Endothelial cell of umbilical vein (primary cell): Measurements from ENCODE around the gene LRFN2. TPM values are rescaled to one million over a fixed set of nuclear protein-coding genes. Genes with fewer than 3 reads are reported as not detected.

ENCODE experiments used
- BruUV-seq: library from RNA; stranded (reverse); fragments of 400-500 nt; replicated peaks from 2 replicates; lab custom pipeline; 2021; lab: Mats Ljungman, UMichigan
- CTCF ChIA-PET: fragments of 300-600, 350-600 bp; sonication (Branson Sonifier 250); formaldehyde crosslinking; loops from one replicate; lab custom pipeline; 2021; ENCODE audit warnings: antibody characterized with exemption, inconsistent platforms; lab: Charles Lee
- POLR2A ChIA-PET: fragments of 300-600, 350-600 bp; sonication (Branson Sonifier 250); formaldehyde crosslinking; loops from one replicate; lab custom pipeline; 2021; ENCODE audit warnings: antibody characterized with exemption, inconsistent platforms; lab: Charles Lee
- DNase-seq: peaks from one replicate; pipeline ENCODE4 v3.0.0-alpha.2; 2011; ENCODE audit warnings: low read depth, low spot score
- FAIRE-seq: peaks from 2 replicates; lab custom pipeline; 2011; peaks lifted over from hg19 to GRCh38; lab: Jason Lieb, UNC
- H2AFZ ChIP-seq: 2 replicates; pipeline ENCODE4 v1.6.0; 2012; ENCODE audit warnings: low read depth, low read length, control low read depth, inconsistent platforms
- H3K27ac ChIP-seq: 2 replicates; pipeline ENCODE4 v1.5.1; 2011; ENCODE audit warnings: low read depth, mild to moderate bottlenecking, control low read depth, low read length, moderate library complexity; ENCODE audit not compliant: insufficient read depth
- H3K27me3 ChIP-seq, 2 experiments: 2 replicates each; pipeline versions ENCODE4 v1.6.0 to v1.6.1; 2011; ENCODE audit warnings: low read length in 2 of 2, mixed read lengths in 1 of 2; ENCODE audit not compliant: control insufficient read depth in 2 of 2, insufficient read depth in 2 of 2
- H3K36me3 ChIP-seq, 2 experiments: 2 replicates in 1 of 2; 3 replicates in 1 of 2; pipeline ENCODE4 v1.5.1; 2011; ENCODE audit warnings: low read length in 2 of 2, mild to moderate bottlenecking in 1 of 2, moderate library complexity in 1 of 2; ENCODE audit not compliant: control insufficient read depth in 2 of 2, insufficient read depth in 2 of 2; ENCODE audit errors: extremely low read depth in 1 of 2
- H3K4me1 ChIP-seq: 3 replicates; pipeline ENCODE4 v1.5.1; 2011; ENCODE audit warnings: mild to moderate bottlenecking, low read length; ENCODE audit not compliant: control insufficient read depth, insufficient read depth; ENCODE audit errors: extremely low read depth
- H3K4me2 ChIP-seq: 2 replicates; pipeline ENCODE4 v1.6.1; 2011; ENCODE audit warnings: low read length, control low read depth, mixed read lengths; ENCODE audit not compliant: insufficient read depth
- H3K4me3 ChIP-seq, 3 experiments: fragments of 200-600 bp in 1 of 3; sonication (generic), shearing (Covaris generic) in 1 of 3; replicated peaks in 1 of 3; 2 replicates each; pipeline ENCODE4 v1.5.1; 2011 to 2016; ENCODE audit warnings: control low read depth in 3 of 3, low read length in 3 of 3, mild to moderate bottlenecking in 2 of 3, inconsistent platforms in 1 of 3, low read depth in 1 of 3, moderate library complexity in 1 of 3; ENCODE audit not compliant: insufficient read depth in 1 of 3
- H3K79me2 ChIP-seq: 2 replicates; pipeline ENCODE4 v1.6.0; 2012; ENCODE audit warnings: low read length, inconsistent platforms; ENCODE audit not compliant: control insufficient read depth, insufficient read depth
- H3K9ac ChIP-seq: replicated peaks from 2 replicates; pipeline ENCODE3; 2011; ENCODE audit warnings: low read length, control low read depth; ENCODE audit not compliant: insufficient read depth; ENCODE audit errors: extremely low read depth
- H3K9me1 ChIP-seq: replicated peaks from 3 replicates; pipeline ENCODE4 v1.6.0; 2011; ENCODE audit warnings: mild to moderate bottlenecking, low read length; ENCODE audit not compliant: control insufficient read depth, insufficient read depth; ENCODE audit errors: extremely low read depth
- H3K9me3 ChIP-seq: replicated peaks from 2 replicates; pipeline ENCODE4 v1.5.1; 2012; ENCODE audit warnings: low read length, inconsistent platforms; ENCODE audit not compliant: control insufficient read depth, insufficient read depth
- H4K20me1 ChIP-seq: replicated peaks from 2 replicates; pipeline ENCODE3; 2011; ENCODE audit warnings: mild to moderate bottlenecking, low read length; ENCODE audit not compliant: control insufficient read depth, insufficient read depth; ENCODE audit errors: extremely low read depth
- EZH2 ChIP-seq: IDR thresholded peaks from 2 replicates; pipeline ENCODE4 v1.6.1; 2012; ENCODE audit warnings: borderline replicate concordance, low read depth, mild to moderate bottlenecking, moderate library complexity, low read length, inconsistent platforms; ENCODE audit not compliant: severe bottlenecking
- FOS ChIP-seq: IDR thresholded peaks from 2 replicates; pipeline ENCODE4 v1.6.1; 2011; ENCODE audit warnings: mild to moderate bottlenecking, low read length, moderate library complexity, borderline replicate concordance; ENCODE audit not compliant: insufficient read depth
- GATA2 ChIP-seq: IDR thresholded peaks from 2 replicates; pipeline ENCODE4 v1.7.0; 2011; ENCODE audit warnings: low read depth, mild to moderate bottlenecking, moderate library complexity, mixed read lengths, low read length; ENCODE audit not compliant: insufficient read length, insufficient read depth
- JUN ChIP-seq: IDR thresholded peaks from 2 replicates; pipeline ENCODE4 v1.6.1; 2011; ENCODE audit warnings: borderline replicate concordance, low read depth; ENCODE audit not compliant: insufficient read length, insufficient read depth
- MAX ChIP-seq: IDR thresholded peaks from 2 replicates; pipeline ENCODE4 v1.6.1; 2011; ENCODE audit not compliant: insufficient read depth, insufficient read length
- MYC ChIP-seq: IDR thresholded peaks from one replicate; pipeline ENCODE4 v1.6.1; 2011; ENCODE audit warnings: mild to moderate bottlenecking, low read depth, low read length
- POLR2A ChIP-seq: IDR thresholded peaks from 2 replicates; pipeline ENCODE4 v1.6.1; 2012; ENCODE audit warnings: low read depth, mild to moderate bottlenecking, control low read depth, low read length
- POLR2AphosphoS5 ChIP-seq: IDR thresholded peaks from 2 replicates; pipeline ENCODE4 v1.6.1; 2012; ENCODE audit warnings: low read depth, mild to moderate bottlenecking, control low read depth, low read length, moderate library complexity; ENCODE audit not compliant: insufficient read depth
- dilution Hi-C: fragments of 300-500 bp; cut with MboI; formaldehyde crosslinking; loops from one replicate; pipeline ENCODE4 v1.15.0; 2019; ENCODE audit warnings: low sequenced_read_pairs; ENCODE audit not compliant: extremely low pct_ligation_motif_present
- intact Hi-C: fragments of 100-400 bp; cut with micrococcal nuclease; formaldehyde crosslinking; loops from one replicate; pipeline ENCODE4 v1.10.0; 2022
- polyA plus RNA-seq, 4 experiments: library from polyadenylated mRNA; depleted of rRNA in 3 of 4; stranded (reverse) in 3 of 4; unstranded in 1 of 4; fragments of >200 nt; gene quantifications; 2 replicates each; pipeline versions ENCODE4 v1.2.1 to v1.2.3, GENCODE V29; 2011 to 2012; ENCODE audit warnings: missing spikeins in 1 of 4
- total RNA-seq: library from RNA; stranded (reverse); gene quantifications from 2 replicates; pipeline ENCODE4 v1.2.3, GENCODE V29; 2021
- TF ChIP-seq, protein P1 (sequence below), 2 donors: IDR thresholded peaks; 1 replicate in 1 of 2; 2 replicates in 1 of 2; pipeline ENCODE4 v1.5.1; 2011; ENCODE audit warnings: low read length in 2 of 2, mild to moderate bottlenecking in 2 of 2, moderate library complexity in 2 of 2, control low read depth in 1 of 2, inconsistent platforms in 1 of 2, low read depth in 1 of 2; ENCODE audit not compliant: insufficient read depth in 1 of 2; ENCODE audit errors: extremely low read depth in 1 of 2

LRFN2 gene
- total and polyA plus RNA-seq, 2 donors (not counting 3 experiments of a cell fraction or from before 2014, with no cell fraction given) = not detected

GRCh38 chr6:40500227-40500626 lies 86.9 kb downstream of the LRFN2 start:
- Histone ChIP-seq H3K9me3 (no peaks in the 10 kb centered on the region), H3K9ac (no peak overlapping the region), H3K4me3 (no peak overlapping the region), H3K4me1 (no peaks in the 10 kb centered on the region), H3K27ac (no peak overlapping the region), H3K79me2 (no peaks in the 10 kb centered on the region), H3K4me2 (no peak overlapping the region), H3K9me1 (no peaks in the 10 kb centered on the region), H3K27me3 (no peaks in the 10 kb centered on the region), H2AFZ (no peak overlapping the region), H4K20me1 (no peaks in the 10 kb centered on the region), H3K36me3 (no peaks in the 10 kb centered on the region)
- ChIA-PET CTCF (interaction anchor here (1.6 kb wide), 1 partner anchor 87 kb away, joined by 3 read pairs; no protein-coding TSS in a partner anchor), POLR2A (no interaction called here)
- dilution Hi-C loops = no loop called here
- BruUV-seq = no TSS peak
- DNase-seq = no peak
- no peak for FAIRE-seq
- no peak for TF ChIP-seq JUN
- no peak for TF ChIP-seq MYC
- TF ChIP-seq POLR2AphosphoS5 = no peak
- no peak for TF ChIP-seq POLR2A
- TF ChIP-seq, protein P1, sequence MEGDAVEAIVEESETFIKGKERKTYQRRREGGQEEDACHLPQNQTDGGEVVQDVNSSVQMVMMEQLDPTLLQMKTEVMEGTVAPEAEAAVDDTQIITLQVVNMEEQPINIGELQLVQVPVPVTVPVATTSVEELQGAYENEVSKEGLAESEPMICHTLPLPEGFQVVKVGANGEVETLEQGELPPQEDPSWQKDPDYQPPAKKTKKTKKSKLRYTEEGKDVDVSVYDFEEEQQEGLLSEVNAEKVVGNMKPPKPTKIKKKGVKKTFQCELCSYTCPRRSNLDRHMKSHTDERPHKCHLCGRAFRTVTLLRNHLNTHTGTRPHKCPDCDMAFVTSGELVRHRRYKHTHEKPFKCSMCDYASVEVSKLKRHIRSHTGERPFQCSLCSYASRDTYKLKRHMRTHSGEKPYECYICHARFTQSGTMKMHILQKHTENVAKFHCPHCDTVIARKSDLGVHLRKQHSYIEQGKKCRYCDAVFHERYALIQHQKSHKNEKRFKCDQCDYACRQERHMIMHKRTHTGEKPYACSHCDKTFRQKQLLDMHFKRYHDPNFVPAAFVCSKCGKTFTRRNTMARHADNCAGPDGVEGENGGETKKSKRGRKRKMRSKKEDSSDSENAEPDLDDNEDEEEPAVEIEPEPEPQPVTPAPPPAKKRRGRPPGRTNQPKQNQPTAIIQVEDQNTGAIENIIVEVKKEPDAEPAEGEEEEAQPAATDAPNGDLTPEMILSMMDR (IDR thresholded peaks at IDR 0.05; ENCODE audit: extremely low read depth in 1 of 2, insufficient read depth in 1 of 2, low read depth in 1 of 2, low read length in 2 of 2) = no peak
- no peak for TF ChIP-seq EZH2
- TF ChIP-seq FOS = no peak
- no peak for TF ChIP-seq GATA2
- TF ChIP-seq MAX = no peak
- intact Hi-C loops = no loop called here
